OCI-M2 (cell line): ENCODE results near the gene SEC16A.

ENCODE experiments used
- DNase-seq: peaks from one replicate; lab custom pipeline; 2025; ENCODE audit not compliant: unreplicated experiment; lab: John Stamatoyannopoulos, UW

The SEC16A gene

DNA sequence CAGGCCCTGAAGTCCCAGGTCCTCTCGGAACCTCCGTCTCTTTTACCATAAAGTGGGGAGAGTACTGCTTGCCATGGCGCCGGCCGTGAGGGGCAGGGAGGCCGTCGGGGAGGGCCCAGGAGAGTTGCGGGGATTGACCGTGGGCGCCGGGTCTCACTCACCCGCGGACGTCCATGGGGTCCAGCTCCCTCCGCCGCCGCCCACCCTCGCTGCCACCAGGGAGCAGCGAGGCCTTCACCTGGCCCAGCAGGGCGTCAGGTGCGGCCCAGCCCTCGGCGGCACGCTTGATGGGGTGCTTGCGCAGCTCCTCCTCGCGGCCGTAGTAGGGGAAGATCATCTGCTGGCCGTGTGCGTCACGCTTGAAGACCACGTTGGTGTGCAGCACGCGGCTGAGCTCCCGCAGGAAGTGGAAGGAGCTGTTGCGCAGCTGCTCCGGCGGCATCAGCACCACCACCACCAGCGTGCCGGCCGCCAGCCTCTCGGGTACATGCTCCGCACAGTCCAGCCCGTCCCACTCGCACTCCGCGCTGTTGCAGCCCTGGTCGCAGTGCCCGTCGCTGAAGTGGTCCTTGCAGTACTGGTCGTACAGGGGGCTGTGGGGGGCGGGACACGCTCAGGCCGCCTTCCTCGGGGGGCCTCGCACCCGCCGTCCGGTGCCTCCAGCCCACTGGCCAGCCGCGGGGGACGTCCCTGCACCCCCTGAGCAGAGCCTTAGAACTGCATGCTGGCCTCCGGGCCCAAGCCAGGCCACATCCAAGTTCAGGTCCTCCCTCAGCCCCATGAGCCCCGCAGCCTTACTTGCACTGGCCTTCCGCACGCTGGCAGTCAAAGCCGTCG lies 21.9 kb upstream of the SEC16A start:
- DNase-seq: no peak

DNA sequence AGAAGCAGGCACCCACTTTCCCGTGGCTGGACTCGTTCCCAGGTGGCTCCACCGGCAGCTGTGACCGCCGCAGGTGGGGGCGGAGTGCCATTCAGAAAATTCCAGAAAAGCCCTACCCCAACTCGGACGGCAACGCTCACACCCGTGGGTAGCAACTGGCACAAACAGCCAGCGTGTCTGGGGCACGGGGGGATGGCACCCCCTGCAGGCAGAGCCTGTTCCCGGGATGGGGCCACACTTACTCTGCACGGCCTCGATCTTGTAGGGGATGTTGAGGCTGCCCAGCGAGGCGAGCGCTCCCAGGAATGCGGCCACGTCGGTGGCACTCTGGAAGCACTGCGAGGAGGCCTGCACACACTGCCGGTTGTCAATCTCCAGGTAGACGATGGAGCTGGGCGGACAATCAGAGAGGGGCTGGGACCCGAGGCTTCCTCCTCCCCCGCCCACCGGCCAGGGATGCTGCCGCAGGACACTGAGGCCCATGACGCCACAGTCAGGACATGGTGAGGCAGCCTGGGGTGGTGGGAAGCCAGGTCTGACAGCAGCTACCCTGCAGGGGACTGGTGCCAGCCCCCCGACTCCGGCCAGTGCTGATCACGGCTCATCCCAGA lies 20.2 kb upstream of the SEC16A start:
- no peak for DNase-seq

DNA sequence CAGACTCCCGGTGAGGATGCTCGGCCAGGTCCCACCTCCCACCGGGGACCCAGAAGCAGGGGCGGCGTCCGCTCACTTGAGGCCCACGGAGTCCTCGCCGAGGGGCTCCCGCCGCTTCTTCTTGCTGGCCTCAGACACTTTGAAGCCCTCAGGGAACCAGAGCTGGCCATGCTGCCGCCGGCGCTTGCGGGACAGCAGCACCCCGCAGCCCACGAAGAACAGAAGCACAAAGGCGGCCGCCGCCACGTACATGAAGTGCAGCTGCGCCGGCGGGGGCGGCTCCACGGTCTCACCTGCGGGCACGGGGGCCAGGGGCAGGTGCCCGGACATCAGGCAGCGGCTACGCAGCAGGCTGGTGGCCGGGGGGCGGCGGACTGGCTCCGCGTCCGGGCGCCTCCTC lies 19.4 kb upstream of the SEC16A start:
- DNase-seq: no peak

DNA sequence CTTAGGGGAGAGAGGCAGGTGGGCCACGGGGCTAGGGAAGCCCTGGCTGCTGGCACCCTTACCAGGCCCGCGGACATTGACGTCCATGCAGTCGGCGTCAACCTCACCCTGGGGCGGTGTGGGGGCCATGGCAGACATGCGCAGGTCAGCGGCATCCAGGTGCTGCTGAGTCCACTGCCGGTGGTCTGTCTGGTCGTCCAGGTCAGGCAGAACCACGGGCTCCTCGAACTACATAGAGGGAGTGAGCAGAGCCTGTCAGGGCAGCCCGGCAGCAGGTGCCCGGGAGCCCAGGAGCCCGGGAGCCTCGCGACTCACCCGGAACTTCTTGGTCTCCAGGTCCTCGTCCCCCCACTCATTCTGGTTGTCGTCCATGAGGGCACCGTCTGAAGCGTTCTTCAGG lies 18.8 kb upstream of the SEC16A start:
- no peak for DNase-seq

DNA sequence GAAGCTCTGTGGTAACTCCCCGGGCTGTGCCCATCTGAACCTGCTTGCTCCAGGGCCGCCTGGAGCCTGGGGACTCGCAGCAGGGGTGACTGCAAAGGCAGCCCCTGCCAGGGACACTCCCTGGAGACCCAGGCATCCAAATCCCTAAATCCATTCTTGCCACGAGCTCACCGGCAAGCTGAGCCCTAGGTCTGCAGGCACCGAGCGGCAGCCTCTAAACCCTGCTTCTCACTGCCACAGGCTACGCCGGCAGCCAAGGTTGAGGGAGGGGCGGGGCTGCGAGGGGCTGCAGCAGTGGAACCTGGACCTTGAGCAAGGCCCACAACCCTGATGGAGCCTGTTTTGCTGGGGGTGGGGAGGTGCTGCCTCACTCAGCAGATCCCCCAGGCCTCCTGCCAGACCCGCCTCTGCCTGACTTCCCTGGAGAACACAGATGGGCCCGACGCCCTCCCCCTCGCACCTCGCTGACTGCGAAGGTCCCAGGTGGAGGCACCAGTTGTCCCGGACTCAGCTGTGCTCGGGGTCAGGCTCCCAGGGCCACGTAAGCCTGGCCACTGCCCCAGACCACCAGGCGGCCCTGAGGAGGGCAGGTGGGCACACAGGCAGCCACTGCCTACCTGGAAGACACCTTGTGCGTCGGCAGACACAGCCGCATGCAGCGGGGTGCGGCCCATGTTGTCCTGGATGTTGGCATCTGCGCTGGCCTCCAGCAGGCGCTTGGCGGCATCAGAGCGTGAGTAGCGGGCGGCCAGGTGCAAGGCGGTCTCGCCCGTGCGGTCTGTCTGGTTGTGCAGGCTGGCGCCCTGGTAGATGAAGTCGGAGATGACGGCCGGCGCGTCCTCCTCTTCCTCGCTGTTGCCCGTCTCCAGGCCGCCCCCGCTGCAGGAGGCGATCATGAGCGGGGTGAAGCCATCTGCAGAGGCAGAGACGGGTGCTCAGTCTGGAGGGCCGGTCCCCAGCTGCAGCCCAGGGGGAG lies 17.4 kb upstream of the SEC16A start:
- no peak for DNase-seq

DNA sequence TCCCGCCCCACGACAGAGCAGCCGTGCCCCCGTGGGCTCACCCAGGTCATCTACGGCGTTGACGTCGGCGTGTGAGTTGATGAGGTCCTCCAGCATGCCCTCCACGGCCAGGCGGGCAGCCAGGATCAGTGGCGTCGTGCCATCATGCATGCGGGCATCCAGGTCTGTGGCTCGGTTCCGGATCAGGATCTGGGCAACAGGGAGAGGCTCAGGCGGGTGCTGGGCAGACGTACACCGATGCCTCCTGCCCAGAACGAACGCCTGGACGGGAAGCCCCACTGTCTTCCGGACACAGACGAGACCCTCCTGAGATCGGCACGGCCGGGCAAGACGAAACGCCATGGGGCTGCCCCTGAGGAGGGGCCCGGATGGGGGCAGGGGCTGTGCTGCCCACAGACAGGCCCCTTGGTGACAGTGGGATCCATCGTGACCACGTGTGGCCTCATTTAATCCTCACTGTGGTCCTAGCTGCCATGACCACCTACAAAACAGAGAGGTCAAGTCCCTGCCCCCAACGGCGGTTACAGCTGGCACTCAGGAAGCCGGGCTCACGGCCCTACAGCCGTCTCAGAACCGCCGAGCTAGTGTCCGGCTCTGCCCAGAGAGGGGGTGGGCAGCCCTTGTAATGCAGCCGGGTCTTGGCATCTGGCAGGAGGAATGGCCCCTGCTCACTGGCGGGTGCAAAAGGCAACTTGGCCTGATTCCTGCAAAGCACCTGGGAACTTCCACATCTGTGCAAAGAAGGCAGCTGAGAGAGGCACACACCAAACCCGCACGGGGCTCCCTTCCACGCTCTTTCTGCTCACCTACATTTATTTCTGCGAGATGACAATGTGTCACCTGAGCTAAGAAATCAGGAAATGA lies 16.5 kb upstream of the SEC16A start:
- DNase-seq: no peak

DNA sequence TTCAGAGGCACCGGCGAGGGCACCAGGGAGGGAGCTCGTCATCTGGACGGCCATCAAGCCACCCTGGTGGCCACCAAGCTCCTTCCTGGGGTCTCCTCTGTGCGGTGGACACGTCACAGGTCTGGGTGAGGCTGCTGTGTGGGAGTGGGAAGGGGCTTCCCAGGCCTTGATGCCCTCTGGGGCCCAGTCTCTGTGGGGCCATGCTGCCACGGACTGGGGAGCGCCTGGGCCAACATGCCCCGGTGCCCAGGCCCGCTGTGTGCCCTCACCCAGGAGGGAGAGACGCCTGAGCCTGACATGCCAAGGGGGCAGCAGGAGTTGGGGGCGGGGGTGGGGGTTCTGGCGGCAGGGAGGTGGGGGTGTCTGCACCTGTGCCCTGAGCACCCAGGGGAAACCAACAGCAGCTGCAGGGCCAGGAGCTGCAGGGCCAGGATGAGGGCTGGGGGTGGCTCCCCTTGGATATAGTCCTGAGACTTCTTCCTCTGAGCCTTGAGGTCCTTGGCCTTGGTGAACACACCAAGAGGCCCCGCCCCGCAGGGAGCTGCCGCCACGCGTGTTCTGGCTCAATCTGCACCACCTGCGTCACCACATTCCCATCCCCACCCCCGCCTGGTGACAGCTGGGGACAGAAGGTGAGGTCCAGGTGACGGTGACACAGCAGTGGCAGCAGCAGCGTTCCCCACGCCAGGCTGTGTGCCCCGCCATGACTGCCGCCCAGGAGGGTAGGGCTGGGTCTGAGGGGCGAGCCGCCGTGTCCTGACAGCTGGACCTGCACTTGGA lies 15.3 kb upstream of the SEC16A start:
- no peak for DNase-seq

DNA sequence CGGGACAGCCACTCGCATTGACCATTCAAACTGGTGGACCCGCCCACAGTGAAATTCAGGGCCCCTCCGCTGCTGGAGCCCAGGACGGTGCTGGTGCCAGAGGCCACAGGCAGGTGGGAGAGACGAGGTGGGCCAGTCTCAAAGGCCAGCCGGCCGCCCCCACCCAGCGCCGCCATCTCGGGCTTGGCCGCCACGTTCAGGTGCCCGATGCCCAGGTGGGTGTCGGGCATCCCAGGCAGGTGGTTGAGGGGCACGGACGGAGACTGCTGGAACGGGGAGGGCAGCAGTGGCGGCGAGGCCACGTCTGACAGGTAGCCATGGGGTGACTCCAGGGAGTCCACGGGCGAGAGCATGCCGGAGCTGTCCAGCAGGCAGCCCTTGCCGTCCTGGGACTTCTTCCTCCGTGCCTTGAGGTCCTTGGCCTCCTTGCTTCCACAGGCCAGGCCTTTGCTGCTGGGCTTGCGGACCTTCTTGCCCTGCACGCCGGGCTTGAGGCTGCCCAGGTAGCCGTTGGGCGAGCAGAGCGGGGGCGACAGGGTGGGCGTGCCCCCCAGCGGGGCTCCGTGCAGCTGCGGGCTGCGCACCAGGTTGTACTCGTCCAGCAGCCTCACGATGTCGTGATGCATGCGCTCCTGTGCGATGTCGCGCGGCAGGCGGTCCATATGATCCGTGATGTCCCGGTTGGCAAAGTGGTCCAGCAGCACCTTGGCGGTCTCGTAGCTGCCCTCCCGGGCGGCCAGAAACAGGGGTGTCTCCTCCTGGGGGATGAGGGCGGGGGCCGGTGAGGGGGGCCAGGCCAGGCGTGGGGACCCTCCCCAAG lies 14.2 kb upstream of the SEC16A start:
- DNase-seq: no peak

DNA sequence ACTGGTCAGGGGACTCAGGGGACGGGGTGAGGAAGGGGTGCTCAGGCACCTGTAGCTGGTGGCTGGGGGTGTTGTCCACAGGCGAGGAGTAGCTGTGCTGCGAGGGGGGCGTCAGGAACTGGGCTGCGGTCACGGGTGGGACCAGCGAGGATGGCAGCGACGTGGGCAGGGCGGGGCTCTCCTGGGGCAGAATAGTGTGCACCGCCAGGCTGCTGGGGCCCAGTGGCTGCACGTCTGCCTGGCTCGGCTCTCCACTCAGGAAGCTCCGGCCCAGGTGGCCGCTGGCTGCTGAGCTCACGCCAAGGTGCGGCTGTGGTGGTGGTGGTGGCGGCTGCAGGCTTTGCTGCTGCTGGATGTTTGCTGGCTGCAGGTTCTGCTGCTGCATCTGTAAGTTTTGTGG lies 13.3 kb upstream of the SEC16A start:
- DNase-seq: no peak

DNA sequence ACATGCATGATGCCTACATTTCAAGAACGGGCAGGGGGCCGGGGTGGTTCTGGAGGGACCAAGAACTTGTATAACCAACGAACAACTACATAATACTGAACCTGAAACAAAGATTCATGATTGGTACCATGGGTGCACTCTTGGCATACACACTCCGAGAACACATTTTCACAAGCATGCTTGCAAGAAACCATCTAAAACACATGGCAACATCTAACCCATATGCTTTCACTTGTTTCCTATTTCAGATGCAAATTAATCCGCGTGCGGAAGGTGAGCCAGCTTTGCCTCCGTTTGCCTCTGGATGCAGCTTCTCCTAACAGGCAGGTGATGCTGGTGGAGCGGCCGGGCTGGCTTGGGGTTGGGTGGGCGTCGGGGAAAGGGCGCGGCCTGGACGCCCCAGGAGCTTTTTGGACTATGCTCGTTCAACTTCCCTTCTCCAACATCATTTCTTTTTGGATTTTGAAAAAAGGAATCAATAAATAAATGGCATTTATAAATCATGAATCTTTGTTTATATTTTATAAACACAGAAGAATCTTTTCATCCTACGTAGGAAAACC lies 12.5 kb upstream of the SEC16A start:
- no peak for DNase-seq

DNA sequence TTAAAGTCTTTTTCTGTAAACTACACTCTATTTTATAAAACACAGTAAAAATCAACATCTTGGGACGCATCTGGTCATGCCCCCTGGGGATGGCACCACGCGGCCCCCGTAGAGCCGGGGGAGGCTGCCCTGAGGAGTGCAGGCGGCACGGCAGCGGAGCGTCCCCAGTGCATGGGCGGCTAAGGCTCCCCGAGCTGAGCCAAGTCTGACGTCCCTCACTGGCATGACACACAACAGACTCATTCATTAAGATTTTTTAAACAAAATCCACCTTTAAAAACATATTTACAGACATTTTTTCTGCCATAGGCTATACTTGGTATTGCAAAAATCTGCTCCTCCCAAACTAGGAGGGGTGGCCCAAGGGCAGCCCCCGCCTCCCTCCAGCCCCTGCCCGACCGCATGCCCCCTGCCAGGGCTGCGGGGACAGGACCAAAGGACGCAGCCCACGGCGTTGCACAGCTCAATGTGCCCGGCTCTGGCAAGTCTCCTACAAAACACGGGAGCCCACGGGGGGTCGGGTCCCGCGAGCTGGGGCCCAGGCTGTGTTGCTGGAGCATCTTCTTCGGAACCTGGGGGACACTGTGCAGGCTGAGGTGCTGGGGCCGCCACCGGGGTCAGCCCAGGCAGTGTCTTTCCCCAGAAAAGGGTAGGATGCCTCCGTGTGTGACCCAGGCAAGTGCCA lies 11.8 kb upstream of the SEC16A start:
- DNase-seq: no peak

DNA sequence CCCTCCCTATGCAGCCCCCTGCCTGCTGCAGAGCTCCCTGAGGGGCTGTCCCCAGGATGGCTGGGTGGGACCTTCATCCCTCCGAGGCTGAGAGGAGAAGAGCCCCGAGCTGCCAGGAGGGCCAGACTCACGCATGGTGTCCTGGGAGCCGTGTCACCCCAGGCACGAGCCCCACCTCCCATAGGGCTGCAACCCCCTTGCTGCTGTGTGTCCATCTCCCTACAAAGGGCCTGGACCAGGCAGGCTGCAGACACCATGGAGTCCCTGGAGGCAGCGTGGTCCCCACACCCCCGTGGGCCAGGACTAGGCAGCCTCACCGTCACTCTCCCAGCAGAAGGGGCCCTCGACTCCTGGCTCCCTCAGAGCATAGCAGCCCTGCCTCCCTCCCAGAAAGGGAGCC lies 11.2 kb upstream of the SEC16A start:
- DNase-seq: no peak

DNA sequence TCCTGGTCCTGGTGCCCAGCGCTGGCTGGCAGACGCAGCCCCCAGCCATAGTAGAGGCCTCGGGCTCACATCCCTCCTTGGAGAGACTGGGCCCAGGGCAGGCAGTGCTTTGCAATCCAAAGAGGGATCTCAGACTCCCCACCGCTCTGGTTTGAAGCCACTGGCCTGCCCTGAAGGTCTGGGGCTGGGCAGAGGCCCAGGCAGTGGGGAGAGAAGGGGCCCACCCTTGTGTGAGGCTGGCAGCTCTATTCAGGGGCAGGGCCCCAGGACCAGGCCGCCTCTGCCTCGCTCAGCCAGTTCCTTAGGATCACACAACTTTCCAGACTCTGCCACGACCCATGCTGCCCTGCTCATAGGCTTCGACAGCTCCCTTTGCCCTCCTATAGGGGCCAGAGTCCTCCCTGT lies 10.7 kb upstream of the SEC16A start:
- no peak for DNase-seq

DNA sequence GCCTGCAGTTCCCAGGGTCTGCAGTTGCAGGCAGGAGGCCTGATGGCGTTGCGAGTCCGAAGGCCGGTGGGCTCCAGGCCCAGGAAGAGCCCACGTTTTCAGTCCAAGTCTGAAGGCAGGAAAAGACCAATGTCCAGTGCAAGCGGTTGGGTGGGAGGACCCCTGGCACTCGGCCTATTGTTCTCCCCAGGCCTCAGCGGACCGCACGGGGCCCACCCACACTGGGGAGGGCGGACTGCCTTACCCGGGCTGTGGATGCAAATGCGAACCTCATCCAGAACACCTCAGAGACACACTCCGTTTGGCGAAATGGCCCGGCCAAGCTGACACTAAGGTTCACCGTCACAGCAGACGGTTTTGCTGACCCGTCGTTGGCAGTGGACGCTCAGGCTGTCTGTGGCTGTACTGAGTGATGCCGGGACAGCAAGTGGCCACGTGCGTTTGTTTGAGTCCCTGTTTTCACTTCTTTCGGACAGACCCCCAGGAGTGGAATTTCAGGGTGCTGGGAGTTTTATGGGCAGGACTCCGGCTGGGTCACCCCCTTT lies 10.2 kb upstream of the SEC16A start:
- no peak for DNase-seq

DNA sequence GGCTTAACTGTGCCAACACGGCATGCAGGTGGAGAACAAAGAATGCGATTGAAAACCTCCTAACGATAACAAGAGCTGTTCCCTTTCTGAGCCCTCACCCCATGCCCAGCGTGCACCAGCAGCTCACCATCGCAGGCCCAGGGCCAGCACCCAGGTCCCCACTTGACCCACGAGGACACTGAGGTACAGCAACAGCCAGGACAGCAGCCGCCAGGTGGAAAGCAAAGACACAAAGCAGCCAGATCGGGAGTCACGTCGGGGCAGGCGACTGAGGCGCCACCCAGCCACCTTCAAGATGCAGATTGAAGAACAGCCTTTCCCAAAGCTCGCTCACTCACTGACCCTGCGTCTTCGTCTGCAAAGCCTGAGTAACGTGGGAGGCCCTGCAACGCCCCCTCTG lies 6.9 kb upstream of the SEC16A start:
- DNase-seq: no peak

DNA sequence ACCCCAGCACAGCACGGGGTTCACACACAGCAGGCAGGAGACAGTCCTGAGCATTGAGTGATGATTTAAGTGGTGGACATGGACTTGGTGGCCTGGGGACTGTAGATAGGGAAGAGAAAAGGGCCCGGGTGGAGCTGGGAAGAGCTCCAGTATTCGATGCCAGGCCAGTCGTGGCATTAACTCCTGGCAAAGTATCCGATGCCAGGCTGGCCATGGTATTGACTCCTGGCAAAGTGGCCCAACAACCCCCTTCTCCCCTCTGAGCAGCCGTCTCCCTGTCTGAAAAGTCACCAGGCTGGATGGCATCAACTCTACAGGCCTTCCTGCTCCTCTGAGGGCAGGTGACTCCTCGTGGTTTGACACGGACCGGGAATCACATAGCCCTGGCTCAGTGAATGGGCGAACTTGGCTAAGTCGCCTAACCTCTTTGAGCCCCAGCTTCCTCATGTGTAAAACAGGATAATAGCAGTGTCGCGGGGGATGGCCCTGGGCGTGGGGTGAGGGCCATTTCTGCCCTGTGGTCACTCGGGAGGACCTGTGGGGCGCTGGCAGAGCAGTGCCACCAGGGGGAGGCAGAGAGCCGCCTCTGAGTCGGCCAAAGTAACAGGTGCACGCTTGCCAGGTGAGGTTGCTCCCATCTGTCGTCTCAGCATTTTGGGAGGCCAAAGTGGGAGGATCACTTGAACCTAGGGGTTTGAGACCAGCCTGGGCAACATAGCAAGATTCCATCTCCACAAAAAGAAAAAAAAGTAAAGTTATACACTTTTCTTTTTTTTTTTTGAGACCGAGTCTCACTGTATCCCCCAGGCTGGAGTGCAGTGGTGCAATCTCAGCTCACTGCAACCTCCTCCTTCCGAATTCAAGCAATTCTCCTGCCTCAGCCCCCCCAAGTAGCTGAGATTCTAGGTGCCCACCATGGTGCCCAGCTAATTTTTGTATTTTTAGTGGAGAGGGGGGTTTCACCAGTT lies 5.7 kb upstream of the SEC16A start:
- no peak for DNase-seq

DNA sequence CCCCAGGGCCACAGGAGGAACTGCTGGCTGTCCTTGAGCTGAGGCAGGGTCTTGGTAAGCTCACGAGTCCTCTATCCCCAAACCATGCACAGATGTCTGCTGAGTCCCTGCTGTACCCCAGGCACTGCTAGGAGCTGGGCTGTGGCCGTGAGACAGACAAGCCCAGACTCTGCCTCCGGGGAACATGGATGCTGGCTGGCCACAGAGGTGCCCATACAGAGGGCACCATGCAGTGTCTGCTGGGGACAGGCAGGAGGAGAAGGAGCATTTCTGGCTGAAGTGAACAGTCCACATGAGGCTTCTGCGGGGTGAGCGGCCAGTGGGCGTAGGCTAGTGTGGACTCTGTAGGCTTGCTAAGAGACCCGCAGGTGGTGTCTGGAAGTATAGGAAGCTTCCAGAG lies 4.8 kb upstream of the SEC16A start:
- no peak for DNase-seq
